CD14-positive monocyte (primary cell): ENCODE measurements around the gene MYL4. TPM values are rescaled to one million over a fixed set of nuclear protein-coding genes. Genes with fewer than 3 reads are reported as not detected.

Source experiments
- DNase-seq, 3 donors: peaks; one replicate each; pipeline ENCODE4 v3.0.0-alpha.2; 2011 to 2022
- H2AFZ ChIP-seq: 2 replicates; pipeline ENCODE4 v1.6.0; 2012; ENCODE audit warnings: mild to moderate bottlenecking, low read depth, low read length, inconsistent platforms; ENCODE audit not compliant: insufficient read depth, poor library complexity, severe bottlenecking
- H3K27ac ChIP-seq, 2 donors: 1 replicate in 1 of 2; 2 replicates in 1 of 2; pipeline ENCODE4 v1.5.1; 2012 to 2013; ENCODE audit warnings: low read length in 2 of 2, control low read depth in 1 of 2, inconsistent platforms in 1 of 2, low read depth in 1 of 2, mild to moderate bottlenecking in 1 of 2
- H3K27me3 ChIP-seq, 2 donors: one replicate each; pipeline versions ENCODE4 v1.6.0 to v1.6.1; 2011 to 2013; ENCODE audit warnings: low read length in 2 of 2; ENCODE audit not compliant: control insufficient read depth in 2 of 2, insufficient read depth in 2 of 2
- H3K36me3 ChIP-seq, 2 donors: replicated peaks in 1 of 2; 1 replicate in 1 of 2; 2 replicates in 1 of 2; pipeline versions ENCODE4 v1.5.1 to v1.6.1; 2012 to 2013; ENCODE audit warnings: low read length in 2 of 2, control low read depth in 1 of 2, inconsistent platforms in 1 of 2, mild to moderate bottlenecking in 1 of 2; ENCODE audit not compliant: insufficient read depth in 2 of 2, control insufficient read depth in 1 of 2
- H3K4me1 ChIP-seq, 2 donors: 1 replicate in 1 of 2; 2 replicates in 1 of 2; pipeline versions ENCODE4 v1.5.1 to v1.6.1; 2012 to 2013; ENCODE audit warnings: low read length in 2 of 2, control low read depth in 1 of 2, inconsistent platforms in 1 of 2, mild to moderate bottlenecking in 1 of 2, moderate library complexity in 1 of 2; ENCODE audit not compliant: insufficient read depth in 2 of 2, control insufficient read depth in 1 of 2
- H3K4me2 ChIP-seq: replicated peaks from 2 replicates; pipeline ENCODE3; 2012; ENCODE audit warnings: low read length, moderate library complexity, mild to moderate bottlenecking; ENCODE audit not compliant: poor library complexity, severe bottlenecking; ENCODE audit errors: extremely low read depth
- H3K4me3 ChIP-seq, 3 experiments: fragments of 200-600 bp in 1 of 3; sonication (generic) in 1 of 3; replicated peaks in 1 of 3; 1 replicate in 2 of 3; 2 replicates in 1 of 3; pipeline ENCODE4 v1.5.1; 2011 to 2013; ENCODE audit warnings: low read length in 3 of 3, mild to moderate bottlenecking in 3 of 3, control low read depth in 2 of 3, low read depth in 2 of 3, inconsistent platforms in 1 of 3, moderate library complexity in 1 of 3
- H3K79me2 ChIP-seq: 2 replicates; pipeline ENCODE4 v1.6.0; 2012; ENCODE audit warnings: mild to moderate bottlenecking, control low read depth, inconsistent platforms, low read length, moderate library complexity; ENCODE audit not compliant: insufficient read depth
- H3K9ac ChIP-seq: 2 replicates; pipeline ENCODE4 v1.6.0; 2017; ENCODE audit warnings: low read length, mild to moderate bottlenecking; ENCODE audit not compliant: insufficient read depth, poor library complexity, severe bottlenecking
- H3K9me3 ChIP-seq, 2 donors: replicated peaks in 1 of 2; 1 replicate in 1 of 2; 2 replicates in 1 of 2; pipeline versions ENCODE4 v1.5.1 to v1.6.1; 2012 to 2013; ENCODE audit warnings: low read length in 2 of 2, control low read depth in 1 of 2; ENCODE audit not compliant: control insufficient read depth in 1 of 2, insufficient read depth in 1 of 2
- H4K20me1 ChIP-seq: 2 replicates; pipeline ENCODE4 v1.6.0; 2012; ENCODE audit warnings: mild to moderate bottlenecking, low read length, control low read depth, moderate library complexity; ENCODE audit not compliant: insufficient read depth
- H3K27ac Mint-ChIP-seq, 7 donors: one replicate each; pipeline ENCODE4 v1.8.0; 2020; ENCODE audit warnings: mild to moderate bottlenecking in 7 of 7, mixed read lengths in 7 of 7, moderate library complexity in 6 of 7, inconsistent platforms in 2 of 7
- H3K27me3 Mint-ChIP-seq, 3 donors: one replicate each; pipeline ENCODE4 v1.8.0; 2021 to 2022; ENCODE audit warnings: low read depth in 3 of 3, mild to moderate bottlenecking in 3 of 3, mixed read lengths in 3 of 3, moderate library complexity in 3 of 3, inconsistent platforms in 1 of 3
- H3K36me3 Mint-ChIP-seq, 2 donors: one replicate each; pipeline ENCODE4 v1.8.0; 2020; ENCODE audit warnings: mixed read lengths in 2 of 2, inconsistent platforms in 1 of 2, mild to moderate bottlenecking in 1 of 2
- H3K4me1 Mint-ChIP-seq: one replicate; pipeline ENCODE4 v1.8.0; 2020; ENCODE audit warnings: mild to moderate bottlenecking, mixed read lengths
- H3K4me3 Mint-ChIP-seq, 2 donors: one replicate each; pipeline ENCODE4 v1.8.0; 2020; ENCODE audit warnings: mild to moderate bottlenecking in 2 of 2, mixed read lengths in 2 of 2, moderate library complexity in 1 of 2
- H3K9me3 Mint-ChIP-seq, 7 donors: one replicate each; pipeline ENCODE4 v1.8.0; 2020 to 2022; ENCODE audit warnings: mixed read lengths in 7 of 7, mild to moderate bottlenecking in 6 of 7, moderate library complexity in 6 of 7, inconsistent platforms in 2 of 7
- CTCF ChIP-seq: fragments of 200-600 bp; IDR thresholded peaks from one replicate; pipeline ENCODE4 v1.8.0; 2022; ENCODE audit warnings: antibody characterized with exemption, mild to moderate bottlenecking
- WGBS: methylation state at CpG from one replicate; pipeline ENCODE4 v1.1.5; 2013; ENCODE audit warnings: missing lambda C conversion rate; ENCODE audit not compliant: insufficient coverage; 5-methylcytosine and 5-hydroxymethylcytosine counted together
- intact Hi-C, 2 donors: fragments of 100-400 bp; cut with micrococcal nuclease; formaldehyde crosslinking; loops; one replicate each; pipeline versions ENCODE4 v1.15.0 to v1.15.1; 2023
- polyA plus RNA-seq, 3 donors: library from polyadenylated mRNA; depleted of rRNA in 1 of 3; unstranded in 2 of 3; stranded (reverse) in 1 of 3; fragments of 300-500 nt in 2 of 3; fragments of >200 nt in 1 of 3; fragmentation: Illumina TruSeq in 2 of 3; gene quantifications; 1 replicate in 2 of 3; 2 replicates in 1 of 3; pipeline ENCODE4 v1.2.3, GENCODE V29; 2012 to 2021

The MYL4 gene
- polyA plus RNA-seq, 3 donors = 0.43 TPM; not detected in 2

- Mint-ChIP-seq H3K27ac (peak overlapping the region in 2 of 7 donors; percentile 43 to 82), H3K4me3 (peak overlapping the region; percentile 45 to 83), H3K27me3 (peaks cover 8 to 11% (median 10%) of the 10 kb centered on the region in 3 donors), H3K36me3 (no peaks in the 10 kb centered on the region), H3K9me3 (no peaks in the 10 kb centered on the region), H3K4me1 (peaks cover 26% of the 10 kb centered on the region)
- Histone ChIP-seq H3K9ac (no peak overlapping the region), H2AFZ (peak overlapping the region; percentile 55), H3K4me1 (peaks cover 17 to 24% of the 10 kb centered on the region in 2 donors), H3K27me3 (no peaks in the 10 kb centered on the region), H3K9me3 (no peaks in the 10 kb centered on the region), H3K27ac (no peak overlapping the region), H4K20me1 (no peaks in the 10 kb centered on the region), H3K79me2 (no peaks in the 10 kb centered on the region), H3K36me3 (no peaks in the 10 kb centered on the region), H3K4me3 (peak overlapping the region in 2 of 3 experiments; percentile 13 to 55), H3K4me2 (peak overlapping the region; percentile 69)
- WGBS = 0% methylated on average over 8 of the region's 22 CpGs
- DNase-seq = peak; percentile 68 to 82 (median 76)
- TF ChIP-seq CTCF = peak; percentile 87
- intact Hi-C loops = loop anchor here (2.0 to 5.0 kb wide), 2 partner anchors 83 to 85 kb away; no protein-coding TSS in a partner anchor
Observed at GRCh38 chr17:47229535-47230443, 20.6 kb downstream of the MYL4 start.

DNA sequence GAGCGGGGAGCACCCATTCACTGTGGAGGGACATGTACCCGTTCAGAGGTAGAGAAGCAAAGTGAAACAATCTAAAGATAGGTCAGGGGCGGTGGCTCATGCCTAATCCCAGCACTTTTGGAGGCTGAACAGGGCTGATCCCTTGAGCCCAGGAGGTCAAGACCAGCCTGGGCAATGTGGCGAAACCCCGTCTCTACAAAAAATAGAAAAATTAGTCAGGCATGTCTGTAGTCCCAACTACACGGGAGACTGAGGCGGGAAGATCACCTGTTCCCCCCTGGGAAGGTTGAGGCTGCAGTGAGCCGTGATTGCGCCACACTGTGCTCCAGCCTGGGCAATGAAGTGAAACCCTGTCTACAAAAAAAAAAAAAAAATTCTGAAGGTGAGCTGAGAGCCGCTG lies 21.7 kb downstream of the MYL4 start:
- TF ChIP-seq CTCF = no peak
- H3K36me3 ChIP-seq = no peaks in the 10 kb centered on the region
- no peaks in the 10 kb centered on the region for H3K27me3 ChIP-seq
- no peak for DNase-seq
- no peak overlapping the region for H3K4me2 ChIP-seq
- H3K4me3 Mint-ChIP-seq = peak overlapping the region in 1 of 2 donors; percentile 49
- H3K9me3 Mint-ChIP-seq = no peaks in the 10 kb centered on the region
- intact Hi-C loops = loop anchor here in 1 of 2 donors (5.0 kb wide), 1 partner anchor 81 kb away; no protein-coding TSS in a partner anchor
- H3K9ac ChIP-seq = no peak overlapping the region
- H4K20me1 ChIP-seq = no peaks in the 10 kb centered on the region
- peaks cover 9 to 14% of the 10 kb centered on the region in 2 donors for H3K4me1 ChIP-seq
- no peaks in the 10 kb centered on the region for H3K9me3 ChIP-seq
- no peak overlapping the region for H3K4me3 ChIP-seq
- H3K36me3 Mint-ChIP-seq = no peaks in the 10 kb centered on the region
- H3K79me2 ChIP-seq = no peaks in the 10 kb centered on the region
- peak overlapping the region in 3 of 7 donors; percentile 5 to 54 (median 18) for H3K27ac Mint-ChIP-seq
- no peak overlapping the region for H2AFZ ChIP-seq
- WGBS = 93% methylated on average over 7 of the region's 10 CpGs
- peaks cover 8 to 11% (median 10%) of the 10 kb centered on the region in 3 donors for H3K27me3 Mint-ChIP-seq
- H3K4me1 Mint-ChIP-seq = peaks cover 15% of the 10 kb centered on the region
- H3K27ac ChIP-seq = no peak overlapping the region
